ENCODE data around the gene MYO18A.

Gene MYO18A

DNA sequence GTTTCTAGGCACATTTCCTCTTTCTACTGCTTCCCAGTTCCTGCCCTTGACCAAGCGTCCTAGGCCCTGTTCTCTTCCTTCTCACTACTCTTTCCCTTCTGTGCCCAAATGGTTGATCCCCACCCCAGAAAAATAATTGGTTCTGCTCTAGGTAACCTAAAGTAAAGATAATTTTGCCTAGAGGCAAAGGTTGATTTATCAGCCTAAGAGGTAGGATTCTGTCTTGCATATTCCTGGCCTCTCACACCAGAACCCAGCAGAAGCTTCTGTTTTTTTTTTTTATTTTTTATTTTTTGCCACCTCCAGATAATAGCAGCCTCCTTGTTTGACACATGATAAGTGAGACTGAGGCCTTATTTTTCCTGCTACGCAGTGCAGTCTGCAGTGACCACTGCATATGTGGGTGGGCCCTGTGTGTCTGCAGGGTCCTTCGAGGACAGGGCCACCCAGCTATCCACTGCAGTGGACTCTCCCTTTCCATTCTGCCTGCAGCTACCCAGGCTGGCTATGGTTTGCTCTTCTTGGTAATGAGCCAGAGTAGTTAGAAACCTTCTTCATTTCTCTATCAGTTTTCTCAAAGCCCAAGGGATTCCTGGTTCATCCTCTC, 136.6 kb downstream of the MYO18A start:
- no peak for DNase-seq

DNA sequence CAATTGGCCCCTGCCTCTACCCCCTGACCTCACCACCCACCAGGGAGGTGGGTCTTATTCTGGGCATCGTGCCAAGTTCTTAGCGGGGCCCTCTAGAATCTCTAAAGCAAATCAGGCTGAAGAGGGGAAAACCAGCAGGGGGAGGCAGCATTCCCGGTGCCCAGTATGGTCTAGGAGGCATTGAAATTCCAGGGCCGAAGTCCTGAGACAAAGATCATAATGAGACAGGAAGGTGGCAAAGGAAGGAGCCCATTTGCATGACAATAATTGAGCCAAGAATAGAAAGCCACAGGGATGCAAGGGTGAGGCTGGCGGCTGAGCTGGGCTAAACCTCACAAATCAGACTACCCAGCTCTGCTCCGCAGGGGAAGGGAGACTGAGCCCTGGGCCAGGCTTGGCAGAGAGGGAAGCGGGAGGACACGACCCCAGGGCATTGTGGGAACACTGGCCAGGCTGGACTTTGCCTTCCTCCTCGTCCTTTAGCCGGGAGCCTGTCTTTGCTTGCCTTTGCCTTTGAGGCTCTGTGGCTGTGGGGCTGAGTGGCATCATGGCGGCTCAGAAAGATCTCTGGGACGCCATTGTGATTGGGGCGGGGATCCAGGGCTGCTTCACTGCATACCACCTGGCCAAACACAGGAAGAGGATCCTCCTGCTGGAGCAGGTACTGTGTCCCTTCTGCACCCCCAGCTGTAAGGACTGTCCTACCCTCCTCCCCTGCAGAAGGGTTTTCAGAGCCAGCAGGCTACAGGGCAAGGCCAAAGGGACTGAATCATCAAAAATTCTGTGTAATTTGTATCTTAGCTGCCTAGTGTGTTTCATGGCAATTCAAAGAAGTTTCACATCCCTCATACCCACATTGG, 137.3 kb downstream of the MYO18A start, which contains the start of gene PIPOX:
Gene PIPOX (plus strand): TSS at position 463 of the 860 bp plus-strand sequence. CDS start 85 bp downstream, at position 548.
- no peak for DNase-seq

DNA sequence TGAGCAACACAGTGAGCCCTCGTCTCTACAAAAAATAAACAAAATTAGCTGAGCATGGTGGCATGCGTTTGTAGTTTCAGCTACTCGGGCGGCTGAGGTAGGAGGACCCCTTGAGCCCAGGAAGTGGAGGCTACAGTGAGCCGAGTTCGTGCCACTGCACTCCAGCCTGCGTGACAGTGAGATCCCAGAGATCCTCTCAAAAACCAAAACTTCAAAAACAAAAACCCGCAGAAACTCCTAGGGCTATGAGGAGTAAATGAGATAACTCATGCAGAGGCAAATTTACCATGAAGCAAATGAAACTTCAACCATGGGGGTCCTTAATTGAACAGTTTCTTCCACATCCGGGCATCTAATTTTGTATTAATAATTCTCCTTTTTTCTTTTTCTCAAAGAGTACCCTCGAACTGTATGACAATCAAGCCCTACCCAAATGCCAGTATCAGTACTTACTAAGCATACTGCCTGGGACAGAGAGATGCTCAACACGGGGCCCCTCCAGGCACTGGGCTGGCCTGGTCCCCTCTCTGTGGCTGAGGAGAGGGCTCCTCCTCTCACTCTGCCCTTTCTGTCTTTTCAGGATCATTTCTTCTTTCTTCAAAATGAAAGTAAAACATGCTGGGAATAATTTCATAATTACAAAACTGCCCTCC, 138.0 kb downstream of the MYO18A start:
- no peak for DNase-seq

DNA sequence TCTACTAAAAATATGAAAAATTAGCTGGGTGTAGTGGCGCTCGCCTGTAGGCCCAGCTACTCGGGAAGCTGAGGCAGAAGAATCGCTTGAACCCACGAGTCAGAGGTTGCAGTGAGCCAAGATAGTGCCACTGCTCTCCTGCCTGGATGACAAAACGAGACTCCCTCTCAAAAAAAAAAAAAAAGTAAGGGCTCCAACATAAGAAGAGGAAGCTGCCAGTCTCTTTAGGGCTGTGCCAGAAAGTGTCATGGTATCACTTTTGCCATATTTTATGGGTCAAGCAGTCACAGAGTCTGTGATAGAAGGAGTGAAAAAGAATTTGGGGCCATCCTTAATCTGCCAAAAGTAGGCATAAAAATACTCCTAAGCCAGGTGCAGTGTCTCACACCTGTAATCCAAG, 138.6 kb downstream of the MYO18A start:
- no peak for DNase-seq

DNA sequence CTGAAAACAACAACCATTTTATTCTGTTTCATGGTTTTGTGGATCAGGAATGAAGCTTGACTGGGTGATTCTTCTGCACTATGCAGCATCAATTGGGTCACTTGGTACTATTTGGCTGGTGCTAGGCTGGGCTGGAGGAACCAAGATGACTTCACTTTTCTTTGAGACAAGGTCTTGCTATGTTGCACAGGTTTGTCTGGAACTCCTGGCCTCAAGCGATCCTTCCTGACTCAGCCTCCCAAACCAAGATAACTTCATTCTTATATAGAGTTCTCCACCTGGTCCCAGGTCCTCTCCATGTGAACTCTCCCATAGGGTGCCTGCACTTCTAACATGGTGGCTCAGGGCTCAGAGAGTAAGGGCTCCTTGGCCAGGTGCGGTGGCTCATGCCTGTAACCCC, 139.1 kb downstream of the MYO18A start:
- DNase-seq = no peak

DNA sequence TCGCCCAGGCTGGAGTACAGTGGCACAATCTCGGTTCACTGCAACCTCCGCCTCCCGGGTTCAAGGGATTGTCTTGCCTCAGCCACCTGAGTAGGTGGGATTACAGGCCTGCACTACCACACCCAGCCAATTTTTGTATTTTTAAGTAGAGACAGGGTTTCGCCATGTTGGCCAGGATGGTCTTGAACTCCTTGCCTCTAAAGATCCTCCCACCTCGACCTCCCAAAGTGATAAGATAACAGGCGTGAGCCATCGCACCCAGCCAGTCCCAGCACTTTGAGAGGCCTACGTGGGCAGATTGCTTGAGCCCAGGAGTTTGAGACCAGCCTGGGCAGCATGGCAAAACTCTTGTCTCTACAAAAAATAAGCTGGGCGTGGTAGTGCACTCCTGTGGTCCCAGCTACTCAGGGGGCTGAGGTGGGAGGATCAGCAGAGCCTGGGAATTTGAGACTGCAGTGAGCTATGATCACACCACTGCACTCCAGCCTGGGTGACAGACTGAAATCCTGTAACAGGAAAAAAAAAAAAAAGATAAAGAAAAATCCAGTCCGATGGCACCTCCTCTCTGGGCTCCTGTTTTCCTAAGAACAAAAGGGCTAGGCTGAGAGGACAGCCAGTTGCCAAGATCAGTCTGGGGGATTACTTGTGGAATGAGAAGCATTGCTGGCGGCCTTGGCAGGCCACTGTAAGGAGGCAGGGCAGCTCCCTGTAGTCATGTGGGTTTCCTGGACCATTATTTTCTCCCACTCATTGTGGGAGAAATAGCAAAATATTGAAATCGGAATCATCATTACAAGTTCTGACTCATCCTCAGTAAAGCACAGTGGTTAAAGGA, 140.2 kb downstream of the MYO18A start:
- DNase-seq = no peak

DNA sequence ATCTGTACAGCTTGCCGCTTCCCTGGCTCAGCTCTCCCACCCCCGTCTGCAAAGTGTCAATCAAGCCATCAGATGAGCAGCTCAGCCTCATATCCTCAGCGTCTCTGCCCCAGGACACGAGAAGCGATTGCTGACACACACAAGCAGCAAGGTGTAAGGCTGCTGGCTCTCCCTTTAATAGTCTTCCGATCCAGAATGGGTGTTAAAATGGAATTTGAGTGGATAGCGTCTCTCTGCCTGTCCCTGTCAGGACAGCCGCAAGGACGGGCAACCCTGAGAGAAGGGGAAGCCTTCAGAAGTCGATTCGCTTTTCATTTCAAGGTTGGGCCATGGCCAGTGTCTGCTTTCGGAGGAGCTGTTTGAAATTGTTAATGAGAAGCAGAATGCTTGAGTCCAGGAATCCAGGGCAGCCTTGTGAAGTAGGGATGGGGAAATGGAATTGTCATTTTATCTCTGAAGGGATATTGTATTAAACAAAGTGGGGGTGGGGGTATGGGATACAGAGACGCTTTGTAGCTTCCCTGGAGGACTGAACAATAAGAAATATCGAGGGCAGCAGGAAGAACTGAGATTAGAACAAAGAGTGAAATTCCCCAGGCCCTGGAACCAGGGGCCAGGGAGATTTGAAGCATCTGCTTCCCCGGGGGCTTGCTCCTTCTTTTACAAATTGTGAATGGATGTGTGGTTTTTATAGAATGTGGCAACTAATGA, 142.0 kb downstream of the MYO18A start:
- no peak for DNase-seq

DNA sequence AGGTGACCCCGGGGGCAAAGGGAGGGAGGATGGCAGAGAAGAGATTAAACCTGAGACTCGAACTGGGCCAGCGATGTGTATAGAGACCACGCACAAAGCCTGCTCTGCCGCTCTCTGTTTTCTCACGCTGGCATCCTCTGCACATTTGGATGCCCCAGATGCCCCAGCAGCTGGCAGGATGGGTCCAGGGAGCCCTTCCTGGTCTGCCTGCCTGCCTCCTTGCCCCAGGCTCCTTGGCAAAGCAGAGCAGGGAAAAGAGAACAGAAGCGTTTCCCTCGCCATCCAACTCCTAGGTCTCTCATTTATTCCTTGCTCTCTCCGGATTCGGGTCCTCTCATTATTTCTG, 142.5 kb downstream of the MYO18A start:
- DNase-seq = no peak

DNA sequence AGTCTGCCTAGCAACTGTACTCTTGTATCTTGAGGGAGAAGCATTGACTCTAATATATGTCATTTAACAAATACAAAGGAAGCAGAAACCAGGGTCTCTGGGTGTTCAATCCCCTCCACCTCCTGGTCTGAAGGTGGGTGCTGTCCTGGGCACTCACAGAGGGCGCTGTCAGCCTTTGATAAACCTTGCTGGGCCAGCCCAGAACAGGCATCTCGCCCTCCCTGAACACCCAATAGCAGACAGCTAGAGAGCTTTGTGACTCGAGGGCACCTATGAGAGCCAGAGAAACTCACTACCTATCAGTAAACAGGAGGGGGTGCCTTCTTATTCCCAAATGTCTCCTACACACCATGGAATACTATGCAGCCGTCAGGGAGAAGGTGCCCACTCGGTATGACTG, 143.6 kb downstream of the MYO18A start:
- no peak for DNase-seq

DNA sequence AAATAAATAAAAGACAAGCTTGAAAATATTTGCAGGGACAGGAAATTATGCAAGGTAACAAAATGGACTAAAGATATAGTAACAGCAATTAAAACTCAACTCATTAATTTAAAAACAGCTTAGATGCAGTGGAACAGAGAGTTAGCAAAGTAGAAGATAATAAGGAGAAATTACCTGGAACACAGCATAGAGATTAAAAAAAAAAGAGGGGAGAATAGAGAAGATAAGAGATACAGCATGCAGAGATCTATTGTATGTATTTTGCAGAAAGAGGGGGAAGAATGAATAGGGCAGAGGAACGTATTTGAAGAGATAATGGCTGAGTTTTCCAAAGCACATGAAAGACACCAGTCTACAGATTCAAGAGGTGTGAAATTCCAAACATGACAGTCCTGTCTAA, 145.7 kb downstream of the MYO18A start:
- DNase-seq = no peak

DNA sequence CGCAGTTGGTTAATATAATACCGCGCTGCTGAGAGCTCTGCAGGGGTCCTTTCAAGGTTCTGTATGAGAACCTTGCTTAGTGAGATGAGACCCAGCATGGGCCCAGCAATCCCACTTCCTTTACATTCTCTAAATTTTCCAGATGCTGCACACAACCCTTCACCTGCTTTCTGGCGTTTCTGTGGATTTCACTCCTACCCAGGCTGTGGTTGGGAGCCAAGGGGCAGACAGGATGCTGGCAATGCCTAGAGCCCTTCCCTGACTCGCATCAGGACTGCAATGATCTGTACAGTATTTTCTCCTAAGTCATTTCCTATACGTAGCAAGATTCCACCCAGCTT, 147.4 kb downstream of the MYO18A start:
- no peak for DNase-seq

DNA sequence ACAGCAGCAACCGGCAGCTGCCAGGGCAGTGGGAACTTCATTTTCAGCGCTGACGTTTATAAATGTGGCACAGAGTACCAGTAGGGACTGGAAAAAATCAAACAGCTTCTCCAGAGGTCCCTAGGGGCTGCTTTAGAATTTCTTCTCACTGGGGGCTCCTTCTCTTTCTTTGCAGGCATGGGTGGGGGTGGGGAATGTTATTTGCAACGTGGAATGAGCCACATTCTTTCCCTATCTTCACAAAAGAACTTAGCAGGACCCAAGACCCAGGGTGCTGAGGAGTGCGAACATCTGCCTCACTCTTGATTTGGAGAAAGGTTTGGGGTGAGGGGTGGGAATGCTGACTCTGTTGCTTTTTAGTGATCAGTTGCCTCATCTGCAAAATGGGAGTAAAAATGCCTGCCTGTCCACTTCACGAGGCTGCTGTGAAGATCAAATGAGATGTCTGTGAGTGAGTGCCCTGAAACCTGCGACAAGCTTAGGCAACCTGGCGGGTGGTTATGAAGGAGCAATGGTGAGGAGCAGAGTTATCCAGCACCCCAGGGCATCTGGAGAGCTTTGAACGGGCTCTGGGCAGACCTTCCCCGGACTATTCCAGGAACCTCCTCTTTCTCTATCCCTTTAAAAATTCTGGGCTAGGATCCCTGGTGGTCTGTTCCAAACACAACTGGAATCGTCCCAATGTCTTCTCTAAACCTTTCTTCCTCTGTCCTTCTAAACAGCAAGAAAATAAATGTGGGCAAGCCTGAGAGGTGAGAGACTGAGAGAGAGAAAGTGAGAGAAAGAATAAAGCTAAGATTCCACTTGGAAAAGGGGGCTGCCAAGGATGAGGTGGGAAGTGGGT, 148.0 kb downstream of the MYO18A start:
- DNase-seq = no peak

DNA sequence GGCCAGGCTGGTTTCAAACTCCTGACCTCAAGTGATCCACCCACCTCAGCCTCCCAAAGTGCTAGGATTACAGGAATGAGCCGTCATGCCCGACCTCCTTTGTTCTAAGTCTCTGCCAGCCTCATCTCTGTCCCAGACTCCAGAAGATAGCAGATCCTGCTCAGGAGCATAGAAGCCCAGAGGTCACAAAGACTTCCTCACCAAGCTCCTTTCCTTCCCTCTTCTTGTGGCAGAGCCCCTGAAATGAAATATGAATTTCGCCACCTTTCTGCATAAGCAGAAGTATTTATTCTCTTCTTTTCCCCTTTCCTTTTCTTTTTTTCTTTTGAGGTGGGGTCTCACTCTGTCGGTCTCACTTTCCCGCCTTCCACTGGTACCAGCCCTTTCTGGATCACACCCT, 148.7 kb downstream of the MYO18A start:
- DNase-seq = no peak

DNA sequence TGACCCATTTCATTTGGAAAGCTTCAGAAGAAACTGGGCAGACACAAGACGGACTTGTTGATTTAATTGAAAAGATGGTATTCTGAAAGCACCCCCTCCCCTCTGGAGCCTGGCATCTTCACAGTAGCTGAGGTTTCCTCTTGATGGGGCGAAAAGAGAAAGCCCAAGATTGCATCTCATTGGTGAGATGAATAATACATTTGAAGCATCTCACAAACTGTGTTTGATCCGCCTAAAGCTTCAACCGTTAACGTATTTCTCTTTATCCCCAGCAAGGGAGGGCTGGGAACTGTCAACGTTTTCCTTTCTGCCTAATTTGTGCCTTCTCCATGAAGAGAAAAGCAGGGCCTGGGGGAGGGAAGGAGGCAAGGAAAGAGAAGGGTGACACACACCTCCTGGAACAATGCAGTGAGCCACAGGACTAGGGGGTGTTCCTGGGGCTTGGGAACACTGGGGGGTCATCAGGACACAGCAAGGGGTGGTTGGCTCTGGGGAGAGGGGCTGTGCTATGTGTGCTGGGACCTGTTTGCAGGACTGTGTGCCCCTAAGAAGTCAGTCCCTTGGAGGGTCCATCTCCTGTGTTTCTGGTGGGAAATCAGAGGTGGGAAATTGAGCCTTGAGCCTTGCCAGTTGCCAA, 155.8 kb downstream of the MYO18A start:
- DNase-seq = no peak

DNA sequence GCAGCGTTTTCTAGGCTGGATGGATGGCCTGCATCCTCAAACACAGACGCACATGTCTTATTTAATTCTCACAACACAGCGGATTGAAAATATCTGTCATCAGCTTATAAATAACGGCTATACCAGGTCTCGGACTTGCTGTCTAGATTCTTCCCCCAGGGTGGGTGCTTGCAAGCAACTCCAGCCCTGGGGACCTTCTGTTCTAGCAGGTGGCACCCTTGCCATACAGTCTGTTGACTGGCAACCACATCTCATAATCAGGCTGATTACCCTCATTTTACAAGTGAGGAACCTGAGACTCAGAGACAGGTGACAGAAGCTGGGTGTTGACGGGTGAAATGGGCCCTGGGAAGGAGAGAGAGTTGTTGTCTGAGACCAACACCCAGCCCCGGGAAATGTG, 158.1 kb downstream of the MYO18A start:
- no peak for DNase-seq

DNA sequence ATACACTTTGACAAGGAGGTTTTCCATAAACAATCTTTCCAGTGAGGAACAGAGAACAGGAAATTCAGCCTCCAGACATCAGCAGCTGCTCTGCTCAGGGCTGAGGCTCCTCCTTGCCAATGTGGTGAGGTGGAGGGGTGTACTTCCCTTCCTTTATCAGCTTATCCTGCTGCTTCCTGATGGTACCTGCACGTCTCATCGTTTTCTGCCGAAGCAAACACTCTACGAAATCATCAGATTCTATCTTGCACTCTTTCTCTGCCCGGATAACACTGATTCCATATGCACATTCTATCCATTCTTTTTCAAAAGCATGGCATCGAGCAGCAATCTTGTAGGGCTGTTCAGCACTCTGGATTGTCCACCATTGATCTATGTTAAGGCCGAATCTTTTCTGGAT, 159.0 kb downstream of the MYO18A start:
- DNase-seq = no peak
